ENCODE results near the gene IQSEC1. TPM values are rescaled to one million over a fixed set of nuclear protein-coding genes. Genes with fewer than 3 reads are reported as not detected.

The IQSEC1 gene
- total and polyA plus RNA-seq, 2 of the 8 experiments (the other 6 are each of a cell fraction or from before 2014, with no cell fraction given), result 6.8 to 28.8 TPM

DNA sequence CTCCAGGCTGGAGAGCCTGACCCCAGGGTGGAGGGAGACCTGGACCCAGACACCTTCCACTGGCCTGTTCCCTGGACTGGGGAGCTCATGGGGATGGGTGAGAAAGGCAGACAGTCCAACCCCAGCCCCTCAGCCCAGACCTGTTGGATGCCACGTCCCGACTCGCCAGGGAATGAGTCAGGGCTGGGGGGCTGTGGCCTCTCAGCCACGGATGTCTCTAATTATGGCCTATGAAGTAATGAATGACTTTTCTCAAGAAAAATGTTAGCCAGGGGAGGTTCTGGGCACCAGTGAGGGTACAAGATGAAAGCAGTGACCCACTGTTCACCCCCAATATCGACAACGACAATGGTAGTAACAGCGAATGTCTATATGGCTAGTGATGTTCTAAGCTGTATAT, 124.9 kb downstream of the IQSEC1 start:
- Histone ChIP-seq H3K27ac (ENCODE audit: low read depth, low read length) (no peak overlapping the region), H3K14ac (ENCODE audit: insufficient read length) (no peak overlapping the region), H3K9me3 (ENCODE audit: insufficient read depth in 2 of 2, low read depth in 1 of 2, low read length in 1 of 2) (no peaks in the 10 kb centered on the region), H3K23ac (ENCODE audit: insufficient read length) (no peak overlapping the region), H3K79me2 (ENCODE audit: control insufficient read depth in 1 of 2, insufficient read depth in 2 of 2, low read length in 2 of 2) (peaks cover 0 to 3% of the 10 kb centered on the region in 2 experiments; a peak in 1 of 4 replicates), H2BK120ac (replicated peaks; ENCODE audit: low read depth, low read length) (no peak overlapping the region), H3K23me2 (ENCODE audit: low read depth, low read length) (no peaks in the 10 kb centered on the region), H3K79me1 (ENCODE audit: low read depth, low read length) (peaks cover 12% of the 10 kb centered on the region), H2AFZ (ENCODE audit: low read length) (no peak overlapping the region), H4K91ac (replicated peaks; ENCODE audit: insufficient read length, low read length) (no peak overlapping the region), H3K27me3 (replicated peaks in 1 of 4; ENCODE audit: control insufficient read depth in 3 of 4, extremely low read depth in 1 of 4, insufficient read depth in 3 of 4, low read length in 3 of 4) (no peaks in the 10 kb centered on the region), H2BK5ac (ENCODE audit: low read depth, low read length) (no peak overlapping the region), H3K18ac (ENCODE audit: extremely low read depth, low read length) (no peak overlapping the region), H2BK20ac (ENCODE audit: low read length) (no peak overlapping the region), H2AK5ac (ENCODE audit: low read depth, low read length) (no peak overlapping the region), H4K5ac (ENCODE audit: insufficient read length, low read depth, low read length) (no peak overlapping the region), H3K36me3 (ENCODE audit: control insufficient read depth in 2 of 4, insufficient read depth in 4 of 4, low read length in 3 of 4) (no peaks in the 10 kb centered on the region), H3K4me2 (ENCODE audit: insufficient read depth in 1 of 2, low read depth in 2 of 2, low read length in 2 of 2) (no peak overlapping the region), H4K8ac (ENCODE audit: extremely low read depth, insufficient read depth, low read length) (no peak overlapping the region), H3K56ac (replicated peaks; ENCODE audit: insufficient read length, low read depth, low read length) (no peak overlapping the region), H3K4me1 (replicated peaks in 1 of 4; ENCODE audit: control insufficient read depth in 3 of 4, insufficient read depth in 4 of 4, low read length in 3 of 4) (peaks cover 0 to 9% (median 6%) of the 10 kb centered on the region in 4 experiments; a peak in 6 of 7 replicates), H4K20me1 (replicated peaks in 1 of 2; ENCODE audit: control insufficient read depth in 1 of 2, insufficient read depth in 2 of 2, low read length in 2 of 2) (peaks cover 12 to 21% of the 10 kb centered on the region in 2 experiments), H3K4ac (replicated peaks; ENCODE audit: insufficient read length, low read depth, low read length) (no peak overlapping the region), H3K4me3 (ENCODE audit: extremely low read depth in 1 of 4, insufficient read depth in 2 of 4, low read depth in 3 of 4, low read length in 4 of 4) (no peak overlapping the region), H2BK12ac (ENCODE audit: low read depth, low read length) (no peak overlapping the region), H3K9ac (replicated peaks in 1 of 4; ENCODE audit: extremely low read depth in 1 of 4, low read depth in 3 of 4, low read length in 3 of 4) (no peak overlapping the region), H2BK15ac (ENCODE audit: low read length) (no peak overlapping the region)
- ChIA-PET POLR2A (ENCODE audit: partially characterized antibody) (no interaction called here), CTCF (ENCODE audit: partially characterized antibody) (interaction anchor here (0.5 to 6.2 kb wide), 20 partner anchors 11 to 234 kb away, joined by 3 to 52 read pairs (median 5); no protein-coding TSS in a partner anchor)
- 92% methylated on average over 7 of the region's 7 CpGs; no CpG with 5 or more reads in 1 of the 2 experiments for WGBS, 2 experiments (ENCODE audit: extremely low coverage in 1 of 2, insufficient coverage in 1 of 2, insufficient read length in 1 of 2, insufficient replicate concordance in 2 of 2, low coverage in 1 of 2, low lambda C conversion rate in 2 of 2, missing lambda C conversion rate in 1 of 2)
- no peak for FAIRE-seq
- DNase-seq (ENCODE audit: low read depth in 1 of 2, low spot score in 2 of 2), result no peak
- TF ChIP-seq YY1 (IDR thresholded peaks at IDR 0.05; ENCODE audit: low read depth, low read length) (no peak), POLR2A (IDR thresholded peaks at IDR 0.05; ENCODE audit: control extremely low read depth in 1 of 2, low read depth in 2 of 2, low read length in 2 of 2) (no peak), TCF12 (IDR thresholded peaks at IDR 0.05; ENCODE audit: low read depth, low read length) (no peak), POU5F1 (IDR thresholded peaks at IDR 0.05; ENCODE audit: low read depth, low read length) (no peak), RBBP5 (IDR thresholded peaks at IDR 0.05; ENCODE audit: borderline replicate concordance, low read depth, low read length) (no peak), SP4 (IDR thresholded peaks at IDR 0.05; ENCODE audit: low read length) (no peak), CTCF (IDR thresholded peaks at IDR 0.05; ENCODE audit: control extremely low read depth in 1 of 3, insufficient read depth in 1 of 3, low read depth in 1 of 3, low read length in 3 of 3) (no peak), SP1 (IDR thresholded peaks at IDR 0.05; ENCODE audit: low read depth, low read length) (no peak), SIX5 (IDR thresholded peaks at IDR 0.05; ENCODE audit: low read depth, low read length) (no peak)
